Ectodermal cell (in vitro differentiated cells): Measurements from ENCODE around the gene PPHLN1.
"Not testable (repeated sequence)": the region's sequence is repeated elsewhere in the genome, so short reads cannot be mapped to it uniquely, and the experiment has no call there.

ENCODE experiments used
- H3K27ac ChIP-seq: 2 replicates; pipeline ENCODE4 v1.7.0; 2013; ENCODE audit warnings: mild to moderate bottlenecking, low read depth, low read length; ENCODE audit not compliant: insufficient read depth, poor library complexity, severe bottlenecking
- H3K27me3 ChIP-seq: 2 replicates; pipeline ENCODE4 v1.7.0; 2013; ENCODE audit warnings: mild to moderate bottlenecking, low read length; ENCODE audit not compliant: insufficient read depth, control insufficient read depth, poor library complexity, severe bottlenecking
- H3K36me3 ChIP-seq: one replicate; pipeline ENCODE4 v1.7.0; 2013; ENCODE audit warnings: low read length; ENCODE audit not compliant: control insufficient read depth, insufficient read depth
- H3K4me1 ChIP-seq: one replicate; pipeline ENCODE4 v1.7.0; 2013; ENCODE audit warnings: low read length; ENCODE audit not compliant: control insufficient read depth, insufficient read depth
- H3K4me3 ChIP-seq: 2 replicates; pipeline ENCODE4 v1.7.0; 2013; ENCODE audit warnings: low read depth, low read length, control low read depth; ENCODE audit not compliant: insufficient read depth
- H3K9me3 ChIP-seq: 2 replicates; pipeline ENCODE4 v1.7.0; 2013; ENCODE audit warnings: mild to moderate bottlenecking, low read length, moderate library complexity; ENCODE audit not compliant: control insufficient read depth
- WGBS, 2 experiments: methylation state at CpG; one replicate each; pipeline ENCODE4 v1.1.7; 2013; ENCODE audit warnings: missing lambda C conversion rate in 2 of 2; 5-methylcytosine and 5-hydroxymethylcytosine counted together

PPHLN1 gene

GRCh38 chr12:42342028-42342427, 16.1 kb downstream of the PPHLN1 start:
- WGBS, 2 experiments = 86 to 90% methylated on average over 2 of the region's 2 CpGs
- Histone ChIP-seq H3K9me3 (no peaks in the 10 kb centered on the region), H3K4me1 (no peaks in the 10 kb centered on the region), H3K27me3 (no peaks in the 10 kb centered on the region), H3K4me3 (no peak overlapping the region), H3K27ac (no peak overlapping the region), H3K36me3 (no peaks in the 10 kb centered on the region)

- Histone ChIP-seq H3K4me1 (no peaks in the 10 kb centered on the region), H3K9me3 (no peaks in the 10 kb centered on the region), H3K27ac (no peak overlapping the region), H3K4me3 (no peak overlapping the region), H3K27me3 (no peaks in the 10 kb centered on the region), H3K36me3 (no peaks in the 10 kb centered on the region)
- 95 to 98% methylated on average over 3 of the region's 3 CpGs for WGBS, 2 experiments
These were observed 17.8 kb downstream of the PPHLN1 start for GRCh38 chr12:42343721-42344120.

GRCh38 chr12:42346403-42347002, 20.5 kb downstream of the PPHLN1 start:
- no peaks in the 10 kb centered on the region for H3K27me3 ChIP-seq
- no peak overlapping the region for H3K4me3 ChIP-seq
- H3K4me1 ChIP-seq = no peaks in the 10 kb centered on the region
- no peak overlapping the region for H3K27ac ChIP-seq
- H3K9me3 ChIP-seq = no peaks in the 10 kb centered on the region
- 91 to 100% methylated on average over 1 of the region's 1 CpG for WGBS, 2 experiments
- H3K36me3 ChIP-seq = no peaks in the 10 kb centered on the region

GRCh38 chr12:42349119-42350020, 23.4 kb downstream of the PPHLN1 start:
- H3K27ac ChIP-seq, H3K4me1 ChIP-seq, H3K36me3 ChIP-seq, H3K4me3 ChIP-seq, H3K9me3 ChIP-seq, H3K27me3 ChIP-seq: not testable (repeated sequence)
- 76 to 82% methylated on average over 10 of the region's 16 CpGs for WGBS, 2 experiments

DNA sequence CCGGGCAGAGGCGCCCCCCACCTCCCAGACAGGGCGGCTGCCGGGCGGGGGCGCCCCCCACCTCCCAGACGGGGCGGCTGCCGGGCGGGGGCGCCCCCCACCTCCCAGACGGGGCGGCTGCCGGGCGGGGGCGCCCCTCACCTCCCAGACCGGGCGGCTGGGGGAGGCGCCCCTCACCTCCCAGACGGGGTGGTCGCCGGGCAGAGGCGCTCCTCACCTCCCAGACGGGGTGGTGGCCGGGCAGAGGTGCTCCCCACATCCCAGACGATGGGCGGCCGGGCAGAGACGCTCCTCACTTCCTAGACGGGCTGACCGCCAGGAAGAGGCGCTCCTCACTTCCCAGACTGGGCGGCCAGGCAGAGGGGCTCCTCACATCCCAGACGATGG, 24.0 kb downstream of the PPHLN1 start:
- not testable (repeated sequence) for H3K36me3 ChIP-seq, H3K27ac ChIP-seq, H3K27me3 ChIP-seq, H3K9me3 ChIP-seq, H3K4me3 ChIP-seq, H3K4me1 ChIP-seq
- WGBS, 2 experiments = 96 to 97% methylated on average over 28 to 34 of the region's 34 CpGs

DNA sequence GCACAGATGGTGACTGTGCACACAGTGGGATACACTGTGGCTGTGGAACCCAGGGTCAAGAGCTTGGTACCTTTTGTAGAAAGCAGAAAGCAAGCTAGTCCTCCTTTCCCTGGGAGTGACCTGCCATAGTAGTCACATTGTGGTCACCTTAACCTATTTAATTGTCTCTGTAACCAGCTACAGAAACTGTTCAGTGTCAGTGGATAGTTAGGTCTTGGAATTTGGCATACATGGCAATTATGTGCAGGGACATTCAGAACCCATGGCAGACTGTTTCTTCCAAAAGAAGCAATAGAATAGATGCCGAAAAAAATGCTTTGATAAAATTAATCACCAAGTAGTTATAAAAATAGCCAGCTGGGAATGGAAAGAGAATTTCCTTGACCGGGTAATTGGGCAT, 30.4 kb downstream of the PPHLN1 start:
- no peak overlapping the region for H3K4me3 ChIP-seq
- H3K36me3 ChIP-seq = no peaks in the 10 kb centered on the region
- no peak overlapping the region for H3K27ac ChIP-seq
- no peaks in the 10 kb centered on the region for H3K27me3 ChIP-seq
- no peaks in the 10 kb centered on the region for H3K9me3 ChIP-seq
- H3K4me1 ChIP-seq = no peaks in the 10 kb centered on the region
- WGBS, 2 experiments = 93% methylated on average over 2 of the region's 2 CpGs; no CpG with 5 or more reads in 1 of the 2 experiments

- Histone ChIP-seq H3K27me3 (no peaks in the 10 kb centered on the region), H3K4me1 (no peaks in the 10 kb centered on the region), H3K4me3 (no peak overlapping the region), H3K36me3 (no peaks in the 10 kb centered on the region), H3K27ac (no peak overlapping the region), H3K9me3 (no peaks in the 10 kb centered on the region)
- WGBS, 2 experiments = 87 to 96% methylated on average over 5 of the region's 6 CpGs
These were observed 34.9 kb downstream of the PPHLN1 start for GRCh38 chr12:42360747-42361403.

GRCh38 chr12:42361909-42362646, 36.1 kb downstream of the PPHLN1 start:
- H3K4me3 ChIP-seq = no peak overlapping the region
- H3K27ac ChIP-seq = no peak overlapping the region
- WGBS, 2 experiments = 92 to 98% methylated on average over 3 of the region's 4 CpGs
- H3K9me3 ChIP-seq = no peaks in the 10 kb centered on the region
- no peaks in the 10 kb centered on the region for H3K4me1 ChIP-seq
- H3K36me3 ChIP-seq = no peaks in the 10 kb centered on the region
- no peaks in the 10 kb centered on the region for H3K27me3 ChIP-seq

- no peaks in the 10 kb centered on the region for H3K4me1 ChIP-seq
- H3K9me3 ChIP-seq = no peaks in the 10 kb centered on the region
- no peak overlapping the region for H3K27ac ChIP-seq
- H3K4me3 ChIP-seq = no peak overlapping the region
- no peaks in the 10 kb centered on the region for H3K36me3 ChIP-seq
- no peaks in the 10 kb centered on the region for H3K27me3 ChIP-seq
These were observed 36.8 kb downstream of the PPHLN1 start for GRCh38 chr12:42362647-42363260.
